ENCODE data around the gene HDAC4.

- TF ChIP-seq, protein P1, sequence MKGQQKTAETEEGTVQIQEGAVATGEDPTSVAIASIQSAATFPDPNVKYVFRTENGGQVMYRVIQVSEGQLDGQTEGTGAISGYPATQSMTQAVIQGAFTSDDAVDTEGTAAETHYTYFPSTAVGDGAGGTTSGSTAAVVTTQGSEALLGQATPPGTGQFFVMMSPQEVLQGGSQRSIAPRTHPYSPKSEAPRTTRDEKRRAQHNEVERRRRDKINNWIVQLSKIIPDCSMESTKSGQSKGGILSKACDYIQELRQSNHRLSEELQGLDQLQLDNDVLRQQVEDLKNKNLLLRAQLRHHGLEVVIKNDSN (IDR thresholded peaks at IDR 0.05) = no peak
- TF ChIP-seq REST (IDR thresholded peaks at IDR 0.05; ENCODE audit: low read depth) = no peak
These were observed 30.4 kb downstream of the HDAC4 start for GRCh38 chr2:239370403-239370802.

All from Ishikawa (cell line).